HT-29 (cell line): Measurements from ENCODE around the gene PYROXD2. TPM values are rescaled to one million over a fixed set of nuclear protein-coding genes. Genes with fewer than 3 reads are reported as not detected.

Source experiments
- DNase-seq: peaks from one replicate; pipeline ENCODE4 v3.0.0-alpha.2; 2015; ENCODE audit warnings: low spot score
- total RNA-seq: library from RNA; depleted of rRNA; stranded (reverse); fragments of >200 nt; shearing (Covaris generic); gene quantifications from 2 replicates; pipeline ENCODE4 v1.2.3, GENCODE V29; 2014

Gene PYROXD2
- total RNA-seq, 1 experiment from 2014 or later: 20.9 TPM

GRCh38 chr10:98435178-98435577 is 20.2 kb upstream of the PYROXD2 start:
- no peak for DNase-seq

GRCh38 chr10:98433881-98434732 is 19.1 kb upstream of the PYROXD2 start:
- DNase-seq: no peak

GRCh38 chr10:98433371-98433770 is 18.4 kb upstream of the PYROXD2 start:
- no peak for DNase-seq

- DNase-seq: no peak
Measured at GRCh38 chr10:98432330-98432729, 17.3 kb upstream of the PYROXD2 start.

GRCh38 chr10:98431016-98431415 is 16.0 kb upstream of the PYROXD2 start:
- DNase-seq: no peak

GRCh38 chr10:98430427-98430826 is 15.4 kb upstream of the PYROXD2 start:
- DNase-seq: no peak

- no peak for DNase-seq
Measured at GRCh38 chr10:98429320-98430072, 14.5 kb upstream of the PYROXD2 start.

GRCh38 chr10:98427011-98427515 is 12.1 kb upstream of the PYROXD2 start:
- no peak for DNase-seq

GRCh38 chr10:98425511-98426352 is 10.8 kb upstream of the PYROXD2 start:
- DNase-seq: peak; percentile 47

GRCh38 chr10:98424295-98425254 is 9.6 kb upstream of the PYROXD2 start:
- no peak for DNase-seq

- DNase-seq: no peak
Measured at GRCh38 chr10:98423691-98424120, 8.7 kb upstream of the PYROXD2 start.

- DNase-seq: no peak
Measured at GRCh38 chr10:98422182-98422581, 7.2 kb upstream of the PYROXD2 start.

GRCh38 chr10:98420786-98421185 is 5.8 kb upstream of the PYROXD2 start:
- no peak for DNase-seq

GRCh38 chr10:98419469-98420261 is 4.7 kb upstream of the PYROXD2 start:
- DNase-seq: no peak

GRCh38 chr10:98418665-98419468 is 3.9 kb upstream of the PYROXD2 start:
- no peak for DNase-seq

- DNase-seq: no peak
Measured at GRCh38 chr10:98417973-98418664, 3.1 kb upstream of the PYROXD2 start.

GRCh38 chr10:98417481-98417959 is 2.5 kb upstream of the PYROXD2 start:
- DNase-seq: no peak
